GM23338 (cell line): Measurements from ENCODE around the gene MECP2.

Experiments used
- CREB1 ChIP-seq: fragments of 250-450 bp; sonication (Bioruptor Pico); IDR thresholded peaks from 2 replicates; pipeline ENCODE4 v1.5.0; 2020; ENCODE audit warnings: low read depth, mild to moderate bottlenecking, moderate library complexity
- CTCF ChIP-seq, 2 experiments: fragments of 200-600 bp in 1 of 2; sonication (generic) in 1 of 2; conservative IDR thresholded peaks; 2 replicates each; pipeline versions ENCODE4 v1.5.1 to v1.6.1; 2016 to 2017; ENCODE audit warnings: antibody characterized with exemption in 2 of 2, low read depth in 2 of 2, mild to moderate bottlenecking in 2 of 2, moderate library complexity in 1 of 2
- EZH2 ChIP-seq: fragments of 200-600 bp; sonication (generic); IDR thresholded peaks from one replicate; pipeline ENCODE4 v1.8.0; 2017; ENCODE audit warnings: antibody characterized with exemption, mild to moderate bottlenecking, low read depth; ENCODE audit not compliant: unreplicated experiment
- EZH2phosphoT487 ChIP-seq: fragments of 200-600 bp; sonication (generic); IDR thresholded peaks from one replicate; pipeline ENCODE4 v1.8.1; 2018; ENCODE audit warnings: antibody characterized with exemption; ENCODE audit not compliant: unreplicated experiment
- JUNB ChIP-seq: IDR thresholded peaks from one replicate; pipeline ENCODE4 v1.6.1; 2016; ENCODE audit warnings: antibody characterized with exemption; ENCODE audit not compliant: unreplicated experiment
- NANOG ChIP-seq: IDR thresholded peaks from 2 replicates; pipeline ENCODE4 v1.6.1; 2016; ENCODE audit warnings: antibody characterized with exemption, borderline replicate concordance
- POLR2AphosphoS5 ChIP-seq: IDR thresholded peaks from 2 replicates; pipeline ENCODE4 v1.6.1; 2016; ENCODE audit warnings: antibody characterized with exemption, low read depth
- REST ChIP-seq: IDR thresholded peaks from one replicate; pipeline ENCODE4 v1.6.1; 2018; ENCODE audit warnings: antibody characterized with exemption; ENCODE audit not compliant: unreplicated experiment
- STAT1 ChIP-seq: IDR thresholded peaks from one replicate; pipeline ENCODE4 v1.6.1; 2016; ENCODE audit warnings: antibody characterized with exemption; ENCODE audit not compliant: unreplicated experiment
- ZNF114 ChIP-seq: fragments of 250-450 bp; sonication (Bioruptor Pico); IDR thresholded peaks from 2 replicates; pipeline ENCODE4 v1.5.0; 2020; ENCODE audit warnings: mild to moderate bottlenecking, moderate library complexity
- ZNF331 ChIP-seq: fragments of 250-450 bp; sonication (Bioruptor Pico); IDR thresholded peaks from 2 replicates; pipeline ENCODE4 v1.5.0; 2020; ENCODE audit warnings: low read depth, mild to moderate bottlenecking, moderate library complexity
- TF ChIP-seq, protein P1 (sequence below): IDR thresholded peaks from 2 replicates; pipeline ENCODE4 v1.6.1; 2016; ENCODE audit warnings: antibody characterized with exemption
- TF ChIP-seq, protein P2 (sequence below): fragments of 250-450 bp; sonication (Bioruptor Pico); IDR thresholded peaks from 2 replicates; pipeline ENCODE4 v1.5.0; 2020; ENCODE audit warnings: mild to moderate bottlenecking, moderate library complexity

DNA sequence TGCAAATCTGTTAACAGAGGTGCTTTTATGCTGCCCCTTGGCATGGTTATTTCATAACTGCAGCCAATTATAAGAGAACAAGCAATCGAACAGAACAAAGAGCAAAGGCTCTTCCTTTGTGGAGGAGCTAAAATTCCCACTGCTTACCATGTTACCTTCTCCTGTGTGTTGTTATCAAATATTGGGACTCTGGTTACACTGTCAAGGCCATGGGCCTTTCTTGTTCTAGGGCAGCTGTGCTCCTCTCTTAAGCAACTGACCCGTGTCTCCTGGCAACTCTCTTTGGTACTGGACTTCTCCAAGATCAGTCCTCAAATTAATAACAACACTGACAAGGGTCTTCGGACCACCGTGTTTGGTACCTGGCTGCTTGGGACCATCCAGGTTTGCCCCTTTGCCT is 34.4 kb upstream of the MECP2 start:
- TF ChIP-seq CTCF (conservative IDR thresholded peaks at IDR 0.05; ENCODE audit: low read depth in 2 of 2) = no peak
- TF ChIP-seq EZH2phosphoT487 = no peak
- TF ChIP-seq POLR2AphosphoS5 = no peak
- no peak for TF ChIP-seq REST
- no peak for TF ChIP-seq CREB1 (CRISPR knock-in tag)
- TF ChIP-seq NANOG = no peak
- TF ChIP-seq EZH2 = no peak
- no peak for TF ChIP-seq ZNF331
- TF ChIP-seq, protein P1, sequence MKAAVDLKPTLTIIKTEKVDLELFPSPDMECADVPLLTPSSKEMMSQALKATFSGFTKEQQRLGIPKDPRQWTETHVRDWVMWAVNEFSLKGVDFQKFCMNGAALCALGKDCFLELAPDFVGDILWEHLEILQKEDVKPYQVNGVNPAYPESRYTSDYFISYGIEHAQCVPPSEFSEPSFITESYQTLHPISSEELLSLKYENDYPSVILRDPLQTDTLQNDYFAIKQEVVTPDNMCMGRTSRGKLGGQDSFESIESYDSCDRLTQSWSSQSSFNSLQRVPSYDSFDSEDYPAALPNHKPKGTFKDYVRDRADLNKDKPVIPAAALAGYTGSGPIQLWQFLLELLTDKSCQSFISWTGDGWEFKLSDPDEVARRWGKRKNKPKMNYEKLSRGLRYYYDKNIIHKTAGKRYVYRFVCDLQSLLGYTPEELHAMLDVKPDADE = no peak
- TF ChIP-seq JUNB = no peak
- no peak for TF ChIP-seq ZNF114 (CRISPR knock-in tag)
- TF ChIP-seq STAT1 = no peak
- TF ChIP-seq, protein P2, sequence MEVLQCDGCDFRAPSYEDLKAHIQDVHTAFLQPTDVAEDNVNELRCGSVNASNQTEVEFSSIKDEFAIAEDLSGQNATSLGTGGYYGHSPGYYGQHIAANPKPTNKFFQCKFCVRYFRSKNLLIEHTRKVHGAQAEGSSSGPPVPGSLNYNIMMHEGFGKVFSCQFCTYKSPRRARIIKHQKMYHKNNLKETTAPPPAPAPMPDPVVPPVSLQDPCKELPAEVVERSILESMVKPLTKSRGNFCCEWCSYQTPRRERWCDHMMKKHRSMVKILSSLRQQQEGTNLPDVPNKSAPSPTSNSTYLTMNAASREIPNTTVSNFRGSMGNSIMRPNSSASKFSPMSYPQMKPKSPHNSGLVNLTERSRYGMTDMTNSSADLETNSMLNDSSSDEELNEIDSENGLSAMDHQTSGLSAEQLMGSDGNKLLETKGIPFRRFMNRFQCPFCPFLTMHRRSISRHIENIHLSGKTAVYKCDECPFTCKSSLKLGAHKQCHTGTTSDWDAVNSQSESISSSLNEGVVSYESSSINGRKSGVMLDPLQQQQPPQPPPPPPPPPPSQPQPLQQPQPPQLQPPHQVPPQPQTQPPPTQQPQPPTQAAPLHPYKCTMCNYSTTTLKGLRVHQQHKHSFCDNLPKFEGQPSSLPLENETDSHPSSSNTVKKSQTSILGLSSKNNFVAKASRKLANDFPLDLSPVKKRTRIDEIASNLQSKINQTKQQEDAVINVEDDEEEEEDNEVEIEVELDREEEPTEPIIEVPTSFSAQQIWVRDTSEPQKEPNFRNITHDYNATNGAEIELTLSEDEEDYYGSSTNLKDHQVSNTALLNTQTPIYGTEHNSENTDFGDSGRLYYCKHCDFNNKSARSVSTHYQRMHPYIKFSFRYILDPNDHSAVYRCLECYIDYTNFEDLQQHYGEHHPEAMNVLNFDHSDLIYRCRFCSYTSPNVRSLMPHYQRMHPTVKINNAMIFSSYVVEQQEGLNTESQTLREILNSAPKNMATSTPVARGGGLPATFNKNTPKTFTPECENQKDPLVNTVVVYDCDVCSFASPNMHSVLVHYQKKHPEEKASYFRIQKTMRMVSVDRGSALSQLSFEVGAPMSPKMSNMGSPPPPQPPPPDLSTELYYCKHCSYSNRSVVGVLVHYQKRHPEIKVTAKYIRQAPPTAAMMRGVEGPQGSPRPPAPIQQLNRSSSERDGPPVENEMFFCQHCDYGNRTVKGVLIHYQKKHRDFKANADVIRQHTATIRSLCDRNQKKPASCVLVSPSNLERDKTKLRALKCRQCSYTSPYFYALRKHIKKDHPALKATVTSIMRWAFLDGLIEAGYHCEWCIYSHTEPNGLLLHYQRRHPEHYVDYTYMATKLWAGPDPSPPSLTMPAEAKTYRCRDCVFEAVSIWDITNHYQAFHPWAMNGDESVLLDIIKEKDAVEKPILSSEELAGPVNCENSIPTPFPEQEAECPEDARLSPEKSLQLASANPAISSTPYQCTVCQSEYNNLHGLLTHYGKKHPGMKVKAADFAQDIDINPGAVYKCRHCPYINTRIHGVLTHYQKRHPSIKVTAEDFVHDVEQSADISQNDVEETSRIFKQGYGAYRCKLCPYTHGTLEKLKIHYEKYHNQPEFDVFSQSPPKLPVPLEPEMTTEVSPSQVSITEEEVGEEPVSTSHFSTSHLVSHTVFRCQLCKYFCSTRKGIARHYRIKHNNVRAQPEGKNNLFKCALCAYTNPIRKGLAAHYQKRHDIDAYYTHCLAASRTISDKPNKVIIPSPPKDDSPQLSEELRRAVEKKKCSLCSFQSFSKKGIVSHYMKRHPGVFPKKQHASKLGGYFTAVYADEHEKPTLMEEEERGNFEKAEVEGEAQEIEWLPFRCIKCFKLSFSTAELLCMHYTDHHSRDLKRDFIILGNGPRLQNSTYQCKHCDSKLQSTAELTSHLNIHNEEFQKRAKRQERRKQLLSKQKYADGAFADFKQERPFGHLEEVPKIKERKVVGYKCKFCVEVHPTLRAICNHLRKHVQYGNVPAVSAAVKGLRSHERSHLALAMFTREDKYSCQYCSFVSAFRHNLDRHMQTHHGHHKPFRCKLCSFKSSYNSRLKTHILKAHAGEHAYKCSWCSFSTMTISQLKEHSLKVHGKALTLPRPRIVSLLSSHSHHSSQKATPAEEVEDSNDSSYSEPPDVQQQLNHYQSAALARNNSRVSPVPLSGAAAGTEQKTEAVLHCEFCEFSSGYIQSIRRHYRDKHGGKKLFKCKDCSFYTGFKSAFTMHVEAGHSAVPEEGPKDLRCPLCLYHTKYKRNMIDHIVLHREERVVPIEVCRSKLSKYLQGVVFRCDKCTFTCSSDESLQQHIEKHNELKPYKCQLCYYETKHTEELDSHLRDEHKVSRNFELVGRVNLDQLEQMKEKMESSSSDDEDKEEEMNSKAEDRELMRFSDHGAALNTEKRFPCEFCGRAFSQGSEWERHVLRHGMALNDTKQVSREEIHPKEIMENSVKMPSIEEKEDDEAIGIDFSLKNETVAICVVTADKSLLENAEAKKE (CRISPR knock-in tag) = no peak
